LNCaP clone FGC (cell line): ENCODE data around the gene TIMP2.

Experiments
- DNase-seq: peaks from one replicate; pipeline ENCODE4 v3.0.0-alpha.2; 2011; ENCODE audit warnings: low read depth
- H3K4me3 ChIP-seq: 2 replicates; pipeline ENCODE4 v1.5.1; 2011; ENCODE audit warnings: mild to moderate bottlenecking, low read depth, low read length, control low read depth
- CTCF ChIP-seq: IDR thresholded peaks from 2 replicates; pipeline ENCODE4 v1.5.1; 2012; ENCODE audit warnings: mild to moderate bottlenecking; ENCODE audit not compliant: control insufficient read depth, insufficient read depth; ENCODE audit errors: extremely low read depth

TIMP2 gene

GRCh38 chr17:78812855-78813254 lies 112.3 kb downstream of the TIMP2 start:
- no peak for TF ChIP-seq CTCF
- H3K4me3 ChIP-seq: no peak overlapping the region
- no peak for DNase-seq

GRCh38 chr17:78808163-78808562 lies 117.0 kb downstream of the TIMP2 start:
- DNase-seq: no peak
- no peak overlapping the region for H3K4me3 ChIP-seq
- no peak for TF ChIP-seq CTCF

GRCh38 chr17:78806451-78806850 lies 118.7 kb downstream of the TIMP2 start:
- TF ChIP-seq CTCF: no peak
- no peak for DNase-seq
- H3K4me3 ChIP-seq: no peak overlapping the region

GRCh38 chr17:78805301-78805700 lies 119.9 kb downstream of the TIMP2 start:
- no peak for DNase-seq
- no peak overlapping the region for H3K4me3 ChIP-seq
- no peak for TF ChIP-seq CTCF

GRCh38 chr17:78804777-78805176 lies 120.4 kb downstream of the TIMP2 start:
- DNase-seq: no peak
- no peak for TF ChIP-seq CTCF
- no peak overlapping the region for H3K4me3 ChIP-seq

GRCh38 chr17:78803186-78803845 lies 121.9 kb downstream of the TIMP2 start:
- no peak for TF ChIP-seq CTCF
- no peak overlapping the region for H3K4me3 ChIP-seq
- no peak for DNase-seq
